Measurements from ENCODE around the gene PCNX2.

GRCh38 chr1:233253832-233254331 lies 41.6 kb downstream of the PCNX2 start:
- no peak for TF ChIP-seq POLR2A (IDR thresholded peaks at IDR 0.05)
- TF ChIP-seq CTCF (IDR thresholded peaks at IDR 0.05): no peak

Data from testis (tissue), 2 donors.